HepG2 (cell line): ENCODE results near the gene ANXA6. TPM values are rescaled to one million over a fixed set of nuclear protein-coding genes. Genes with fewer than 3 reads are reported as not detected.

Experiments used
- ATAC-seq: fragments of 200-7000 bp; cut with Tn5 transposase; 3 replicates; pipeline ENCODE4 v1.9.1; 2020; ENCODE audit warnings: mild to moderate bottlenecking, moderate library complexity
- BruUV-seq: library from RNA; stranded (reverse); fragments of 400-500 nt; replicated peaks from 2 replicates; lab custom pipeline; 2021; lab: Mats Ljungman, UMichigan
- CTCF ChIA-PET: fragments of 300-600 bp; formaldehyde crosslinking; extraction: SDS; loops from one replicate; lab custom pipeline; 2021; ENCODE audit warnings: low total read pairs, inconsistent platforms, low intra/inter-chr PET ratio; lab: Yijun Ruan, JAX
- POLR2A ChIA-PET: fragments of 350-600 bp; sonication (Branson Sonifier 250); formaldehyde crosslinking; loops from one replicate; lab custom pipeline; 2020; ENCODE audit warnings: antibody characterized with exemption, inconsistent platforms; lab: Yijun Ruan, JAX
- DNase-seq: peaks from one replicate; pipeline ENCODE4 v3.0.0-alpha.2; 2015; ENCODE audit warnings: low spot score
- FAIRE-seq: peaks from 3 replicates; lab custom pipeline; 2011; peaks lifted over from hg19 to GRCh38; lab: Jason Lieb, UNC
- H2AFZ ChIP-seq: one replicate; pipeline ENCODE4 v1.6.1; 2011; ENCODE audit warnings: low read length, inconsistent platforms
- H3K27ac ChIP-seq: fragments of 300-600 bp; 3 replicates; pipeline ENCODE4 v1.8.0; 2011; ENCODE audit warnings: mixed run types, mild to moderate bottlenecking, mixed read lengths, low read length, inconsistent platforms; ENCODE audit not compliant: insufficient read depth; ENCODE audit errors: extremely low read length
- H3K27me3 ChIP-seq, 2 experiments: fragments of 200-600 bp in 1 of 2; 2 replicates in 1 of 2; 3 replicates in 1 of 2; pipeline versions ENCODE4 v1.6.0 to v1.8.0; 2011; ENCODE audit warnings: low read length in 2 of 2, mild to moderate bottlenecking in 2 of 2, moderate library complexity in 2 of 2, inconsistent platforms in 1 of 2; ENCODE audit not compliant: insufficient read depth in 2 of 2, control insufficient read depth in 1 of 2
- H3K36me3 ChIP-seq, 2 experiments: fragments of 200-600 bp in 1 of 2; replicated peaks in 1 of 2; 2 replicates in 1 of 2; 3 replicates in 1 of 2; pipeline versions ENCODE4 v1.5.1 to v1.8.0; 2011; ENCODE audit warnings: low read length in 2 of 2, inconsistent platforms in 1 of 2; ENCODE audit not compliant: insufficient read depth in 2 of 2, control insufficient read depth in 1 of 2
- H3K4me1 ChIP-seq: 2 replicates; pipeline ENCODE4 v1.5.1; 2012; ENCODE audit warnings: low read length, inconsistent platforms; ENCODE audit not compliant: insufficient read depth
- H3K4me2 ChIP-seq: 2 replicates; pipeline ENCODE4 v1.6.0; 2011; ENCODE audit warnings: low read depth, low read length, inconsistent platforms
- H3K4me3 ChIP-seq, 3 experiments: fragments of 200-600 bp in 1 of 3; sonication (generic), shearing (Covaris generic) in 1 of 3; replicated peaks in 1 of 3; 2 replicates each; pipeline ENCODE4 v1.5.1; 2011 to 2016; ENCODE audit warnings: low read length in 3 of 3, inconsistent platforms in 2 of 3, low read depth in 2 of 3, mild to moderate bottlenecking in 2 of 3, control low read depth in 1 of 3, mixed read lengths in 1 of 3; ENCODE audit not compliant: insufficient read depth in 1 of 3
- H3K79me2 ChIP-seq: one replicate; pipeline ENCODE4 v1.6.1; 2011; ENCODE audit warnings: low read length, inconsistent platforms; ENCODE audit not compliant: insufficient read depth
- H3K9ac ChIP-seq: 2 replicates; pipeline ENCODE4 v1.6.0; 2011; ENCODE audit warnings: mild to moderate bottlenecking, low read depth, low read length, inconsistent platforms; ENCODE audit not compliant: insufficient read depth
- H3K9me3 ChIP-seq: 2 replicates; pipeline ENCODE4 v1.5.1; 2012; ENCODE audit warnings: mild to moderate bottlenecking, low read length
- H4K20me1 ChIP-seq: 2 replicates; pipeline ENCODE4 v1.6.0; 2011; ENCODE audit warnings: inconsistent platforms, mild to moderate bottlenecking, low read length, moderate library complexity; ENCODE audit not compliant: insufficient read depth
- ASH2L ChIP-seq: fragments of 300-600, 200-600 bp; sonication (generic); IDR thresholded peaks from 2 replicates; pipeline ENCODE4 v1.7.0; 2017; ENCODE audit warnings: low read depth, mild to moderate bottlenecking, moderate library complexity, mixed read lengths, low read length; ENCODE audit not compliant: insufficient read length
- ATRX ChIP-seq: sonication (generic); formaldehyde crosslinking; IDR thresholded peaks from 2 replicates; pipeline ENCODE4 v1.4.0; 2020; ENCODE audit warnings: missing genetic modification reagents, borderline replicate concordance
- CCAR2 ChIP-seq: fragments of 200-400 bp; formaldehyde crosslinking; optimal IDR thresholded peaks from 2 replicates; pipeline ENCODE3; 2018; ENCODE audit warnings: low read depth, mild to moderate bottlenecking, low read length, moderate library complexity
- ELF1 ChIP-seq: sonication (generic); formaldehyde crosslinking; IDR thresholded peaks from 2 replicates; pipeline ENCODE4 v1.4.0; 2020; ENCODE audit warnings: missing genetic modification reagents
- HOXD1 ChIP-seq: sonication (generic); formaldehyde crosslinking; IDR thresholded peaks from 2 replicates; pipeline ENCODE4 v1.5.0; 2020; ENCODE audit warnings: missing genetic modification reagents
- ONECUT2 ChIP-seq: sonication (generic); formaldehyde crosslinking; IDR thresholded peaks from 2 replicates; pipeline ENCODE4 v1.4.0; 2020; ENCODE audit warnings: missing genetic modification reagents
- TEAD3 ChIP-seq: optimal IDR thresholded peaks from 2 replicates; pipeline ENCODE3; 2016; ENCODE audit warnings: borderline replicate concordance
- TGIF2 ChIP-seq: IDR thresholded peaks from 2 replicates; pipeline ENCODE4 v1.6.1; 2016; ENCODE audit warnings: control low read depth, missing compliant biosample characterization
- ZBTB44 ChIP-seq: sonication (generic); formaldehyde crosslinking; IDR thresholded peaks from 2 replicates; pipeline ENCODE4 v1.4.0; 2020; ENCODE audit warnings: missing genetic modification reagents
- ZMAT3 ChIP-seq: sonication (generic); formaldehyde crosslinking; conservative IDR thresholded peaks from 2 replicates; pipeline ENCODE4 v1.7.0; 2021; ENCODE audit warnings: missing genetic modification reagents
- ZNF276 ChIP-seq: sonication (generic); formaldehyde crosslinking; IDR thresholded peaks from 2 replicates; pipeline ENCODE4 v1.4.0; 2020; ENCODE audit warnings: mild to moderate bottlenecking, low read depth, missing genetic modification reagents
- ZNF335 ChIP-seq: sonication (generic); formaldehyde crosslinking; IDR thresholded peaks from 2 replicates; pipeline ENCODE4 v1.4.0; 2020; ENCODE audit warnings: missing genetic modification reagents
- ZNF558 ChIP-seq: sonication (generic); formaldehyde crosslinking; IDR thresholded peaks from 2 replicates; pipeline ENCODE4 v1.9.0; 2022; ENCODE audit warnings: mild to moderate bottlenecking, missing genetic modification reagents, borderline replicate concordance
- ZNF724P ChIP-seq: sonication (generic); formaldehyde crosslinking; IDR thresholded peaks from 2 replicates; pipeline ENCODE4 v1.8.0; 2022; ENCODE audit warnings: missing genetic modification reagents, borderline replicate concordance
- WGBS: methylation state at CpG from one replicate; pipeline ENCODE4 v1.1.6; 2017; ENCODE audit warnings: low lambda C conversion rate; 5-methylcytosine and 5-hydroxymethylcytosine counted together
- in situ Hi-C: cut with HindIII; loops from 2 replicates; pipeline ENCODE4 v1.10.0; 2017; ENCODE audit warnings: low pct_unique_long_range_greater_than_20kb; ENCODE audit not compliant: extremely low pct_ligation_motif_present
- intact Hi-C: fragments of 100-400 bp; cut with micrococcal nuclease; formaldehyde crosslinking; loops from one replicate; pipeline ENCODE4 v1.10.0; 2022; ENCODE audit not compliant: unreplicated experiment
- polyA plus RNA-seq, 8 experiments: library from polyadenylated mRNA; depleted of rRNA in 3 of 8; stranded (reverse) in 7 of 8; unstranded in 1 of 8; fragments of >200 nt; fragmentation: Illumina TruSeq in 4 of 8; extraction: Trizol in 4 of 8; gene quantifications; 2 replicates each; pipeline versions ENCODE4 v1.2.1 to v1.2.3, GENCODE V29; 2011 to 2016; ENCODE audit warnings: low read depth in 4 of 8, missing spikeins in 1 of 8, mixed read lengths in 1 of 8; ENCODE audit not compliant: insufficient read depth in 1 of 8
- total RNA-seq, 5 experiments: library from RNA; depleted of rRNA; stranded (reverse); fragments of >200 nt; fragmentation: Illumina TruSeq; extraction: Trizol; gene quantifications; 2 replicates each; pipeline ENCODE4 v1.2.3, GENCODE V29; 2016; ENCODE audit warnings: low read depth in 1 of 5
- TF ChIP-seq, protein P1 (sequence below): sonication (generic); formaldehyde crosslinking; conservative IDR thresholded peaks from 2 replicates; pipeline ENCODE4 v1.8.0; 2022; ENCODE audit warnings: mild to moderate bottlenecking, moderate library complexity, missing genetic modification reagents

The ANXA6 gene
- total and polyA plus RNA-seq, 2 of the 13 experiments (the other 11 are each of a cell fraction or from before 2014, with no cell fraction given), result 103 to 125 TPM

- in situ Hi-C loops, result no loop called here
- Histone ChIP-seq H3K27me3 (no peaks in the 10 kb centered on the region), H3K4me3 (no peak overlapping the region), H4K20me1 (peaks cover 64% of the 10 kb centered on the region), H2AFZ (no peak overlapping the region), H3K9me3 (no peaks in the 10 kb centered on the region), H3K4me2 (no peak overlapping the region), H3K27ac (no peak overlapping the region), H3K36me3 (peaks cover 10 to 31% of the 10 kb centered on the region in 2 experiments), H3K9ac (no peak overlapping the region), H3K79me2 (peaks cover 95% of the 10 kb centered on the region), H3K4me1 (peaks cover 59% of the 10 kb centered on the region)
- TF ChIP-seq ONECUT2 (CRISPR knock-in tag) (no peak), HOXD1 (no peak)
- DNase-seq, result no peak
- FAIRE-seq, result no peak
- POLR2A ChIA-PET, result interaction anchor here (1.5 kb wide), 1 partner anchor 11 kb away, joined by 3 read pairs; no protein-coding TSS in a partner anchor
- no TSS peak for BruUV-seq
- WGBS, result 98% methylated on average over 2 of the region's 2 CpGs
- CTCF ChIA-PET, result no interaction called here
- intact Hi-C loops, result no loop called here
- no peak for ATAC-seq
Observed at GRCh38 chr5:151073280-151073679, 84.3 kb downstream of the ANXA6 start.

DNA sequence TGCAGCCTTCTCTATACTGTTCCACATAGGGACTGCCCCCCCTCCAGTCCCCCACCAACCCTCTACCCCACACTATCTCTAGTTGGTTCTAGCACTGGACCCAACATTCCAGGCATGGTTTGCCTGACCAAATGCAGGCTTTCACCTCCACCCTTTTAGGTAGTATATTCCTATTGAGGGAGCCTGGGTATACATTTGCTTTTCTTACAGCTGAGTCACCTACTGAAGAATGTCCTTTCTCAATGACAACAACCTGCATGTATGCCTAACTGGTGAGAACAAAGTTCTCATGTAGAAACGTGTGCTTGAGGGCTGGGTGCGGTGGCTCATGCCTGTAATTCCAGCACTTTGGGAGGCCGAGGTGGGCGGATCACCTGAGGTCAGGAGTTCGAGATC lies 85.0 kb downstream of the ANXA6 start:
- FAIRE-seq (no peak), DNase-seq (no peak), ATAC-seq (no peak)
- no peak overlapping the region for H3K27ac ChIP-seq
- H3K36me3 ChIP-seq, result peaks cover 10 to 37% of the 10 kb centered on the region in 2 experiments
- H3K9ac ChIP-seq, result no peak overlapping the region
- no peak overlapping the region for H2AFZ ChIP-seq
- in situ Hi-C loops, result no loop called here
- no peaks in the 10 kb centered on the region for H3K9me3 ChIP-seq
- CTCF ChIA-PET, result no interaction called here
- 88% methylated on average over 5 of the region's 5 CpGs for WGBS
- BruUV-seq, result no TSS peak
- H3K79me2 ChIP-seq, result peaks cover 94% of the 10 kb centered on the region
- POLR2A ChIA-PET, result interaction anchor here (1.5 kb wide), 1 partner anchor 11 kb away, joined by 3 read pairs; no protein-coding TSS in a partner anchor
- no peak overlapping the region for H3K4me2 ChIP-seq
- H3K4me1 ChIP-seq, result peaks cover 55% of the 10 kb centered on the region
- no peaks in the 10 kb centered on the region for H3K27me3 ChIP-seq
- intact Hi-C loops, result no loop called here
- H3K4me3 ChIP-seq, result no peak overlapping the region
- peaks cover 67% of the 10 kb centered on the region for H4K20me1 ChIP-seq
- TF ChIP-seq, protein P1, sequence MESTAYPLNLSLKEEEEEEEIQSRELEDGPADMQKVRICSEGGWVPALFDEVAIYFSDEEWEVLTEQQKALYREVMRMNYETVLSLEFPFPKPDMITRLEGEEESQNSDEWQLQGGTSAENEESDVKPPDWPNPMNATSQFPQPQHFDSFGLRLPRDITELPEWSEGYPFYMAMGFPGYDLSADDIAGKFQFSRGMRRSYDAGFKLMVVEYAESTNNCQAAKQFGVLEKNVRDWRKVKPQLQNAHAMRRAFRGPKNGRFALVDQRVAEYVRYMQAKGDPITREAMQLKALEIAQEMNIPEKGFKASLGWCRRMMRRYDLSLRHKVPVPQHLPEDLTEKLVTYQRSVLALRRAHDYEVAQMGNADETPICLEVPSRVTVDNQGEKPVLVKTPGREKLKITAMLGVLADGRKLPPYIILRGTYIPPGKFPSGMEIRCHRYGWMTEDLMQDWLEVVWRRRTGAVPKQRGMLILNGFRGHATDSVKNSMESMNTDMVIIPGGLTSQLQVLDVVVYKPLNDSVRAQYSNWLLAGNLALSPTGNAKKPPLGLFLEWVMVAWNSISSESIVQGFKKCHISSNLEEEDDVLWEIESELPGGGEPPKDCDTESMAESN, result no peak
- TF ChIP-seq ELF1 (CRISPR knock-in tag) (no peak), ZBTB44 (CRISPR knock-in tag) (no peak), TGIF2 (CRISPR knock-in tag) (no peak), ZNF335 (CRISPR knock-in tag) (no peak), ATRX (CRISPR knock-in tag) (no peak), ZMAT3 (CRISPR knock-in tag) (no peak), CCAR2 (no peak), ZNF558 (CRISPR knock-in tag) (no peak), ASH2L (no peak), ZNF724P (CRISPR knock-in tag) (no peak), TEAD3 (CRISPR knock-in tag) (no peak), ZNF276 (CRISPR knock-in tag) (no peak)
